ENCODE measurements around the gene BCOR.

- TF ChIP-seq CTCF (IDR thresholded peaks at IDR 0.05) (no peak), POLR2A (IDR thresholded peaks at IDR 0.05) (no peak)
These were observed 33.6 kb downstream of the BCOR start for GRCh38 chrX:40064055-40064597.

All from heart left ventricle (tissue), 13 donors.